Measurements from ENCODE around the gene GNB1L.
A peak's percentile ranks its signal among the peaks of the same experiment; 100 is the strongest.

GNB1L gene

GRCh38 chr22:19862619-19863246, 8.1 kb upstream of the GNB1L start:
- no peaks in the 10 kb centered on the region for H3K27me3 ChIP-seq (ENCODE audit: control insufficient read depth in 1 of 2, insufficient read depth in 2 of 2, low read length in 2 of 2)

DNA sequence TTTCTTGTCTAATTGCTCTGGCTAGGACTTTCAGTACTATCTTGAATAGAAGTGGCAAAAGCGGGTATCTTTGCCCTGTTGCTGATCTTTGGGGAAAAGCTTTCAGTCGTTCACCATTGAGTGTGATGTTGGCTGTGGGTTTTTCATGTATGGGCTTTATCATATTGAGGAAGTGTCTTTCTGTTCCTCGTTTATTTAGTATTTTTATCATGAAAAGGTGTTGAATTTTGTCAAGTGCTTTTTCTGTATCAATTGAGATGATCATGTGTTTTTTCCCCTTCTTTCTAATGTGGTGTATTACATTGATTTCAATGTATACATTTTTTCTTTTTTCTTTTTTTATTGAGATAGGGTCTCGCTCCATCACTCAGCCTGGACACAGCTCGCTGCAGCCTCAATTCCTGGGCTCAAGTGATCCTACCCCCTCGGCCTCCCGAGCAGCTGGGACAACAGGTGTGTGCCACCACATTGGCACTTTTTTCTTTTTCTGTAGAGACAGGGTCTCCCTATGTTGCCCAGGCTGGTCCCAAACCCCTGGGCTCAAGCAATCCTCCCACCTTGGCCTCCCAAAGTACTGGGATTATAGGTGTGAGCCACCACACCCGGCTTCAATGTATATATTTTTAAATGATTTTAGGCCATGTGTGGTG, 5.3 kb upstream of the GNB1L start:
- Histone ChIP-seq H3K4me1 (ENCODE audit: control insufficient read depth in 1 of 2, insufficient read depth in 2 of 2, low read length in 2 of 2) (peaks cover 9 to 13% of the 10 kb centered on the region in 2 donors), H3K4me3 (ENCODE audit: low read depth in 1 of 2, low read length in 2 of 2) (no peak overlapping the region), H3K9ac (ENCODE audit: low read depth in 1 of 2, low read length in 2 of 2) (no peak overlapping the region), H3K27me3 (ENCODE audit: control insufficient read depth in 1 of 2, insufficient read depth in 2 of 2, low read length in 2 of 2) (no peaks in the 10 kb centered on the region), H3K9me3 (ENCODE audit: control insufficient read depth in 1 of 2, low read length in 2 of 2) (no peaks in the 10 kb centered on the region), H3K36me3 (ENCODE audit: control insufficient read depth in 1 of 2, insufficient read depth in 2 of 2, low read length in 2 of 2) (no peaks in the 10 kb centered on the region), H3K27ac (ENCODE audit: low read depth, low read length) (no peak overlapping the region)

More at GRCh38 chr22:19862619-19863246, 8.1 kb upstream of the GNB1L start:
- Histone ChIP-seq H3K4me3 (ENCODE audit: low read depth in 1 of 2, low read length in 2 of 2) (no peak overlapping the region), H3K36me3 (ENCODE audit: control insufficient read depth in 1 of 2, insufficient read depth in 2 of 2, low read length in 2 of 2) (no peaks in the 10 kb centered on the region), H3K9ac (ENCODE audit: low read depth in 1 of 2, low read length in 2 of 2) (no peak overlapping the region), H3K9me3 (ENCODE audit: control insufficient read depth in 1 of 2, low read length in 2 of 2) (no peaks in the 10 kb centered on the region), H3K27ac (ENCODE audit: low read depth, low read length) (no peak overlapping the region), H3K4me1 (ENCODE audit: control insufficient read depth in 1 of 2, insufficient read depth in 2 of 2, low read length in 2 of 2) (no peaks in the 10 kb centered on the region)

GRCh38 chr22:19857382-19857781, 2.7 kb upstream of the GNB1L start:
- Histone ChIP-seq H3K27ac (ENCODE audit: low read depth, low read length) (no peak overlapping the region), H3K4me1 (ENCODE audit: control insufficient read depth in 1 of 2, insufficient read depth in 2 of 2, low read length in 2 of 2) (peaks cover 26 to 33% of the 10 kb centered on the region in 2 donors), H3K4me3 (ENCODE audit: low read depth in 1 of 2, low read length in 2 of 2) (no peak overlapping the region), H3K36me3 (ENCODE audit: control insufficient read depth in 1 of 2, insufficient read depth in 2 of 2, low read length in 2 of 2) (peaks cover under 1 to 4% of the 10 kb centered on the region in 2 donors), H3K9me3 (ENCODE audit: control insufficient read depth in 1 of 2, low read length in 2 of 2) (no peaks in the 10 kb centered on the region), H3K9ac (ENCODE audit: low read depth in 1 of 2, low read length in 2 of 2) (no peak overlapping the region), H3K27me3 (ENCODE audit: control insufficient read depth in 1 of 2, insufficient read depth in 2 of 2, low read length in 2 of 2) (no peaks in the 10 kb centered on the region)

DNA sequence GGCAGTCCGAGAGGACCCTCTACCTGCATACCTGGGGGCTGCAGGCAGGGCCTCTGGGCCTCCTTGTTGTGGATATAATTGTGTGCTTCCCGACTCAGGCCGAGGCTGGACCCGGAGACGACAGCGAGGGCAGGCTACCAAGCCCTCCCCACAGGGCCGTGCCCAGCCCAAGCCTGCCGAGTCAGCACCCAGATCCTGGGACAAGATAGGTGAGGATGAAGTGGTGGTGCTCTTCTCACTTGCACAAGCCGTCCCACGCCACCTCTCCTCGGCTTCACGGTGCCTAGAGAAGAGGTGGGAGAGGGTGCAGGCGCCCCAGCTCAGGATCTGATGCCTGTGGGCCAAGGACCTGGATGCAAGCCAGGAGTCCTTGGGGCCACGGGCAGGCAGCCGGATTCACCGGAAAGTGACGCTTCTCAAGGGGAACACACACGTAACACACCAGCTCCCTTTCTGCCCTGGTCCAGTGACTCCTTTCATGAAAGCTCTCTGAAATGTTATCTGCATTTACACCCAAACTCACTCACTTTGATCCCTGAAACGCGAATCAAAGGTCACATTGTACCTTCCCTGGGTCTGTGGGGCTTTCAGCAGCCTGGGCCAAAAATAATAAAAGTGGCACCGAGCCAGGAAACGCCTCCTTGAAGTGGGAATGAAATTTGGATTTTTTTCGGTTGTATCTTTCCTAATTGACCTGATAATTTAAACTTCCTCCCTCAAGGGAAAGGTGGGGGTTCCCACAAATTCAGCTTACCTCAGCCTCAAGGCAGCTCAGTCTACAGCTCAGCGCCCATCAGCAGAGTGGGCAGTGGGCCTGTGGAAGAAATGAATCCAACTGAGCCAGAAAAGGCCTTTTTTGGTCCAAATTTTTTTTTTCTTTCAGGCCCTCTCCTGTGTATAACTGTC, 1.1 kb upstream of the GNB1L start:
- H3K4me1 ChIP-seq (ENCODE audit: control insufficient read depth in 1 of 2, insufficient read depth in 2 of 2, low read length in 2 of 2) = peaks cover 29 to 35% of the 10 kb centered on the region in 2 donors
- peaks cover 16 to 18% of the 10 kb centered on the region in 2 donors for H3K36me3 ChIP-seq (ENCODE audit: control insufficient read depth in 1 of 2, insufficient read depth in 2 of 2, low read length in 2 of 2)
- no peaks in the 10 kb centered on the region for H3K27me3 ChIP-seq (ENCODE audit: control insufficient read depth in 1 of 2, insufficient read depth in 2 of 2, low read length in 2 of 2)
- H3K9ac ChIP-seq (ENCODE audit: low read depth in 1 of 2, low read length in 2 of 2) = peak overlapping the region; percentile 72 to 99
- peak overlapping the region; percentile 90 for H3K27ac ChIP-seq (ENCODE audit: low read depth, low read length)
- no peaks in the 10 kb centered on the region for H3K9me3 ChIP-seq (ENCODE audit: control insufficient read depth in 1 of 2, low read length in 2 of 2)
- H3K4me3 ChIP-seq (ENCODE audit: low read depth in 1 of 2, low read length in 2 of 2) = peak overlapping the region; percentile 96 to 98

DNA sequence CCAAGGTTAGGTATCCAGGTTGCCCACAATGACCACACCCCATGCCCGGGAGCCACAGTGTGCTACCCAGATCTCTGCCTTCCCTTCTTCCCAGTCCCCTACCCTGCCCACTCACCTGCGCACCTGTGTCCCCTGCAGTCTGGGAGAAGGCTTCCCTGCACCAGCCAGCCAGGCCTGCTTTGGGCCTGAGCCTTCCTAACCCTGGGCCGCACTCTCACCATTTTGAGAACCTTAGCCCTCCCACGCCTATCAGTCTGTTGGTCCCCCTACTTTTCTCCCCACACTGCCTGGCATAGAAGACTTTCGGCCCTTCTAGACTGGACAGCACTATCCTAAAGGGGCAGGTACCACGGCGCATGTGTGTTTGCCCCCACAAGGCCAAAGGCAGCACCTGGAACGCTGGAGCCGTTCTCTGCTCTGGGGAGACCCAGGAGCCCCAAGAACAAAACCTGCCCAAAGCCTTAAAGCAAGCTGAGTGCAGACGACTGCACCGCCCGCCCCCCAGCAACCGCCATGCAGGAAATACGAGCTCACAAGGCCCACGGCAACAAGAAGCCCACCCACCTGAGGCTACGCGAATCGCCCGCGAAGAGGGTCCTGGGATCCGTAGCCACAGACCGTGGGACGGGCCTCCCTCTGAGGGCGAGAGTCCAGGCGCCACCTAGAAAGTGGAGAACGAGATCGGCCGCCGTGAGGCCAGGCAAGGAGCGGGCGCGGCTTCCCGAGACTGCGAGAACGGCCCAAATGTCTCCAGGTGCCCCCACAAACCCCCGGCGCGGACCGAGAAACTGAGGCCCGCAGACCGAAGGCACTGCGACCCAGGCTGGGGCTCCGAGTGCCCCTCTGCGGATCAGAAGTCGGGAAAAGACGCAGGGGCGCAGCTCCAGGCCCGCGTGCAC, 546 bp downstream of the GNB1L start:
- Histone ChIP-seq H3K36me3 (ENCODE audit: control insufficient read depth in 1 of 2, insufficient read depth in 2 of 2, low read length in 2 of 2) (peaks cover 18 to 24% of the 10 kb centered on the region in 2 donors), H3K27ac (ENCODE audit: low read depth, low read length) (peak overlapping the region; percentile 77), H3K4me1 (ENCODE audit: control insufficient read depth in 1 of 2, insufficient read depth in 2 of 2, low read length in 2 of 2) (peaks cover 44 to 46% of the 10 kb centered on the region in 2 donors), H3K9me3 (ENCODE audit: control insufficient read depth in 1 of 2, low read length in 2 of 2) (no peaks in the 10 kb centered on the region), H3K27me3 (ENCODE audit: control insufficient read depth in 1 of 2, insufficient read depth in 2 of 2, low read length in 2 of 2) (no peaks in the 10 kb centered on the region), H3K4me3 (ENCODE audit: low read depth in 1 of 2, low read length in 2 of 2) (peak overlapping the region; percentile 96 to 98), H3K9ac (ENCODE audit: low read depth in 1 of 2, low read length in 2 of 2) (peak overlapping the region; percentile 91 to 99)

DNA sequence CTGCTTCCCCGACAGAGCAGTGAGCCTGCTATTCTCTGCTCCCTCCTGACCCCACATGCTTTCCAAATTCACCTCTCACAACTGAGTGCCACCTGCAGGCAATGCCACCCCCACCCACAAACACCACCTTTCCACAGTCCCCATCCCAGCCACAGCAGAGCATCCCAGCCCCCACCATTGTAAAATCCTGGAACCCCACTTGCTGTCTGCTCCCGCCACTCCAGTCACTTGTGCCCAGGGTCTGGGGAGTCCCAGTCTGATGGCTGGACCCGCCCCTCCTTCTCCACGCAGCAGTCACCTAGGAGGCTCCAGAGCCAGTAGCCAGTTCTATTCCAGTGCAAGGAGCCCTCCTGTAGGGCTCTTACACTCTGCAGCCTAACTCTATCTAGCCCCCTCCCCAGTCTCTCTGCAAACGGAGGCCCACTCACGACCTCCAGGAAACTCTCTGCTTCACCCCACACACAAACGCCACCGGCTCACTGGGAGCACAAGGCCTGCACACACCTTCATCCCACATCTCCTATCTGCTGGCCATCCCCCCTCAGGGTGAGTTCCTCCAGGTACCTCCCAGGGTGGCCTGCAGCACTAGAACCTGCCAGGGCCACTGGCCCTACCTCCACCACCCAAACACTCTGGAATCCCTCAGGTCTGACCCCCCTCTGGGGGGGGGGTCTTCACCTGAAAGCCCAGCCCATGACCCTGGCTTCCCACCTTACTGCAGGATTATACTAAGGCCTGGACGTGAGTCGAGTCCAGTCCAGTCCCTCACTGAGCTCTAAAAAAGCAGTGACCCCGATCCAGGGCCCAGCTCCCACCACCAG, 1.4 kb downstream of the GNB1L start:
- Histone ChIP-seq H3K27ac (ENCODE audit: low read depth, low read length) (no peak overlapping the region), H3K27me3 (ENCODE audit: control insufficient read depth in 1 of 2, insufficient read depth in 2 of 2, low read length in 2 of 2) (no peaks in the 10 kb centered on the region), H3K4me1 (ENCODE audit: control insufficient read depth in 1 of 2, insufficient read depth in 2 of 2, low read length in 2 of 2) (peaks cover 51 to 55% of the 10 kb centered on the region in 2 donors), H3K36me3 (ENCODE audit: control insufficient read depth in 1 of 2, insufficient read depth in 2 of 2, low read length in 2 of 2) (peaks cover 18 to 24% of the 10 kb centered on the region in 2 donors), H3K9ac (ENCODE audit: low read depth in 1 of 2, low read length in 2 of 2) (peak overlapping the region; percentile 91 to 99), H3K4me3 (ENCODE audit: low read depth in 1 of 2, low read length in 2 of 2) (peak overlapping the region; percentile 96 to 98), H3K9me3 (ENCODE audit: control insufficient read depth in 1 of 2, low read length in 2 of 2) (no peaks in the 10 kb centered on the region)

- Histone ChIP-seq H3K9ac (ENCODE audit: low read depth in 1 of 2, low read length in 2 of 2) (no peak overlapping the region), H3K27me3 (ENCODE audit: control insufficient read depth in 1 of 2, insufficient read depth in 2 of 2, low read length in 2 of 2) (no peaks in the 10 kb centered on the region), H3K4me3 (ENCODE audit: low read depth in 1 of 2, low read length in 2 of 2) (peak overlapping the region in 1 of 2 donors; percentile 96), H3K36me3 (ENCODE audit: control insufficient read depth in 1 of 2, insufficient read depth in 2 of 2, low read length in 2 of 2) (peaks cover 18 to 24% of the 10 kb centered on the region in 2 donors), H3K9me3 (ENCODE audit: control insufficient read depth in 1 of 2, low read length in 2 of 2) (no peaks in the 10 kb centered on the region), H3K4me1 (ENCODE audit: control insufficient read depth in 1 of 2, insufficient read depth in 2 of 2, low read length in 2 of 2) (peaks cover 55 to 58% of the 10 kb centered on the region in 2 donors), H3K27ac (ENCODE audit: low read depth, low read length) (no peak overlapping the region)
Measured at GRCh38 chr22:19852177-19852781, 2.4 kb downstream of the GNB1L start.

GRCh38 chr22:19851291-19852176, 3.1 kb downstream of the GNB1L start:
- Histone ChIP-seq H3K27me3 (ENCODE audit: control insufficient read depth in 1 of 2, insufficient read depth in 2 of 2, low read length in 2 of 2) (no peaks in the 10 kb centered on the region), H3K9me3 (ENCODE audit: control insufficient read depth in 1 of 2, low read length in 2 of 2) (no peaks in the 10 kb centered on the region), H3K4me3 (ENCODE audit: low read depth in 1 of 2, low read length in 2 of 2) (no peak overlapping the region), H3K36me3 (ENCODE audit: control insufficient read depth in 1 of 2, insufficient read depth in 2 of 2, low read length in 2 of 2) (peaks cover 18 to 24% of the 10 kb centered on the region in 2 donors), H3K4me1 (ENCODE audit: control insufficient read depth in 1 of 2, insufficient read depth in 2 of 2, low read length in 2 of 2) (peaks cover 55 to 58% of the 10 kb centered on the region in 2 donors), H3K9ac (ENCODE audit: low read depth in 1 of 2, low read length in 2 of 2) (no peak overlapping the region), H3K27ac (ENCODE audit: low read depth, low read length) (no peak overlapping the region)
